Common myeloid progenitor, CD34-positive (primary cell): ENCODE data around the gene MAP4K2.

ENCODE experiments used
- CTCF ChIA-PET: fragments of 350-600 bp; sonication (Branson Sonifier 250); formaldehyde crosslinking; loops from one replicate; lab custom pipeline; 2021; ENCODE audit warnings: antibody characterized with exemption; lab: Charles Lee
- POLR2A ChIA-PET: fragments of 350-600 bp; sonication (Branson Sonifier 250); formaldehyde crosslinking; loops from one replicate; lab custom pipeline; 2021; ENCODE audit warnings: antibody characterized with exemption; lab: Charles Lee
- DNase-seq, 3 donors: peaks; one replicate each; pipeline versions ENCODE4 v3.0.0 to v3.0.0-alpha.2; 2013
- H3K27ac ChIP-seq, 2 experiments: 1 replicate in 1 of 2; 2 replicates in 1 of 2; pipeline ENCODE4 v1.7.0; 2013; ENCODE audit warnings: inconsistent platforms in 2 of 2, low read length in 2 of 2, mild to moderate bottlenecking in 2 of 2, low read depth in 1 of 2, moderate library complexity in 1 of 2; ENCODE audit not compliant: severe bottlenecking in 2 of 2, insufficient read depth in 1 of 2, poor library complexity in 1 of 2
- H3K27me3 ChIP-seq, 5 experiments: replicated peaks in 2 of 5; 1 replicate in 3 of 5; 2 replicates in 2 of 5; pipeline versions ENCODE4 v1.6.1 to v1.7.0; 2013; ENCODE audit warnings: low read length in 4 of 5, mild to moderate bottlenecking in 2 of 5, moderate library complexity in 2 of 5, inconsistent platforms in 1 of 5; ENCODE audit not compliant: insufficient read depth in 5 of 5, control insufficient read depth in 4 of 5
- H3K36me3 ChIP-seq, 4 experiments: 1 replicate in 2 of 4; 2 replicates in 2 of 4; pipeline versions ENCODE4 v1.6.1 to v1.7.0; 2013; ENCODE audit warnings: low read length in 3 of 4, control low read depth in 1 of 4, mild to moderate bottlenecking in 1 of 4; ENCODE audit not compliant: control insufficient read depth in 4 of 4, insufficient read depth in 4 of 4
- H3K4me1 ChIP-seq, 4 experiments: 1 replicate in 3 of 4; 2 replicates in 1 of 4; pipeline versions ENCODE4 v1.6.1 to v1.7.1; 2013; ENCODE audit warnings: low read length in 3 of 4, mild to moderate bottlenecking in 3 of 4, control low read depth in 1 of 4, inconsistent platforms in 1 of 4, moderate library complexity in 1 of 4; ENCODE audit not compliant: control insufficient read depth in 4 of 4, insufficient read depth in 4 of 4; ENCODE audit errors: control extremely low read depth in 1 of 4
- H3K4me3 ChIP-seq, 7 experiments: 1 replicate in 4 of 7; 2 replicates in 3 of 7; pipeline versions ENCODE4 v1.5.1 to v1.7.0; 2013; ENCODE audit warnings: mild to moderate bottlenecking in 7 of 7, low read length in 6 of 7, moderate library complexity in 6 of 7, inconsistent platforms in 2 of 7, low read depth in 2 of 7, control low read depth in 1 of 7; ENCODE audit not compliant: insufficient read depth in 4 of 7, control insufficient read depth in 1 of 7; ENCODE audit errors: extremely low read depth in 1 of 7
- H3K9me3 ChIP-seq, 5 experiments: 1 replicate in 4 of 5; 2 replicates in 1 of 5; pipeline versions ENCODE4 v1.6.1 to v1.7.1; 2013; ENCODE audit warnings: low read length in 4 of 5, mild to moderate bottlenecking in 2 of 5, inconsistent platforms in 1 of 5, low read depth in 1 of 5, moderate library complexity in 1 of 5; ENCODE audit not compliant: control insufficient read depth in 4 of 5, insufficient read depth in 2 of 5; ENCODE audit errors: control extremely low read depth in 1 of 5
- WGBS: methylation state at CpG from one replicate; pipeline ENCODE4 v1.1.5; 2013; ENCODE audit not compliant: insufficient coverage; 5-methylcytosine and 5-hydroxymethylcytosine counted together

Gene MAP4K2

DNA sequence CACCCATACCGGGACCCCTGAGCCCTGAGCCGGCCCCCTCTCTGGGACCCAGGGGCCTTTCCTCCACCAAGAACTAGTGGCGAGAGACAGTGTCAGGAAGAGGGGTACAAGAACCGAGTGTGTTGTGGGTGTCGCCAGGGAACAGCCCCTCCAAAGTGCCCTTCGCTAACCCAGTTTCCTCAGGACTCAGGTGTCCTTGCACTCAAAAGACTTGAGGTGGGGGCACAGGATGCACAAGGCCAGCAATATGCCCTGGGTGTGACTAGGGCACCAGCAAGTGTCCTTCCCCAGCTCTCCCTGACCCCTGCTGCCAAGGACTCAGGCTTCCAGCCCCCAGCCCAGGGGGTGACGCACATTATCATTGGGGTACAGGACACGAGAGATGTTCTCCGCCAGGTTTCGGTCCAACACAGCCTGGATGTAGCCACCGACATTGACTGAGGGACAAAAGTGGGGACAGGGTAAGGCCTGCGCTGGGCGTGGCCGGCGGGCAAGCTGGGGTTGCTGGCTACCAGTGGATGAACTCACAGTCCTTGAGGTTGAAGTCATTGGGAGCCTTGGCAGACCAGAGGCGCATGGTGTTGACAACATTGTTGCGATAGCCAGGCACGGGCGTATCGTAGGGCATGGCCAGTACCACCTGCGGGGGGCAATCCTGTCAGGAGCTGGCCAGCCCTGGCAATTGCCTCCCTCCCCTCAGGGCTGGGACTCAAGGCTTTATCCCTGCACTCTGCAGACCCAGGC is 47.9 kb downstream of the MAP4K2 start:
- no peaks in the 10 kb centered on the region for H3K27me3 ChIP-seq
- WGBS, result 98% methylated on average over 20 of the region's 21 CpGs
- H3K4me1 ChIP-seq, result peaks cover 0 to 14% (median 4%) of the 10 kb centered on the region in 4 experiments
- no peak for DNase-seq
- H3K27ac ChIP-seq, result no peak overlapping the region
- no peaks in the 10 kb centered on the region for H3K9me3 ChIP-seq
- CTCF ChIA-PET, result interaction anchor here (1.5 to 20.1 kb wide), 3 partner anchors 11 to 16 kb away, joined by 5 to 345 read pairs (median 6); partner anchors contain the start of gene RASGRP2
- POLR2A ChIA-PET, result interaction anchor here (1.5 kb wide), 1 partner anchor 10 kb away, joined by 8 read pairs; the partner anchor contains the start of gene RASGRP2
- H3K36me3 ChIP-seq, result no peaks in the 10 kb centered on the region
- H3K4me3 ChIP-seq, result no peak overlapping the region

DNA sequence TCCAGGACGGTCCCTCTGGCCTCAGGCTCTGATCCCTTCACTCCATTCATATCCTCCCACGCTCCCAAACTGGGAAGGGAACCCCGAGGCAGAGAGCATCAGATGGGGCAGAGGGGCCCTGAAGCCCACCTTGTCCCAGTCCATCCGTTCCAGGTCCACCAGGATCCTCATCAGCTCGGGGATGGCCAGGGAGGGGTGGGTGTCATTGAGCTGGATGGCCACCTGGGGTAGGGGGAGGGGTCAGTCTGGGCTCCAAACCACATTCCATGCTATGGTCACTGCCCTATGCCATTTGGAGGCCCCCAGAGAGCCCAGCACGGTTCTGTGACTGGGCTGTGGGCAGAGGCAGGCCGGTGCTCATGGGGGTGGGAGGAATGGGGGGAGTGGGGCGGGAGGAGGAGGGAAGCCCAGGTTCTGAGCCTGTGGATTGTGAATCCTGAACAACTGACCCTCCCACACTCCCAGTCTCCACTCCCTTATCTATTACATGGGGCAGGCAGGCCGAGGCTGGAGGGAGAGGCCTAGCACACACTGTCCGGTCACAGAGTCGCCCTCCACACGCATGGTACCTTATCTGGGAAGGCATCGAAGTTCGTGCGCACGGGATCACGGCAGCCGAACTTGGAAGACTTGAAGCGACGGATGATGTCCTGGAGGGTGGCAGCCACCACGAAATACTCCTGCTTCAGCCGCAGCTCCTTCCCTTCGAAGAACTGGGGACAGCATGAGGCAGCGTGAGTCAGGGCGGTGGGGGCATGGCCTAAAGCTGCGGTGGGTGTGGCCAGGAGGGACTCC is 48.7 kb downstream of the MAP4K2 start:
- no peak for DNase-seq
- H3K27ac ChIP-seq, result no peak overlapping the region
- WGBS, result 96% methylated on average over 22 of the region's 26 CpGs
- H3K4me3 ChIP-seq, result no peak overlapping the region
- no peaks in the 10 kb centered on the region for H3K27me3 ChIP-seq
- POLR2A ChIA-PET, result no interaction called here
- H3K4me1 ChIP-seq, result peaks cover 0 to 6% (median 1%) of the 10 kb centered on the region in 4 experiments
- H3K9me3 ChIP-seq, result no peaks in the 10 kb centered on the region
- no peaks in the 10 kb centered on the region for H3K36me3 ChIP-seq
- CTCF ChIA-PET, result interaction anchor here (1.1 to 20.1 kb wide), 3 partner anchors 8 to 13 kb away, joined by 3 to 345 read pairs (median 6); partner anchors contain the start of gene RASGRP2

DNA sequence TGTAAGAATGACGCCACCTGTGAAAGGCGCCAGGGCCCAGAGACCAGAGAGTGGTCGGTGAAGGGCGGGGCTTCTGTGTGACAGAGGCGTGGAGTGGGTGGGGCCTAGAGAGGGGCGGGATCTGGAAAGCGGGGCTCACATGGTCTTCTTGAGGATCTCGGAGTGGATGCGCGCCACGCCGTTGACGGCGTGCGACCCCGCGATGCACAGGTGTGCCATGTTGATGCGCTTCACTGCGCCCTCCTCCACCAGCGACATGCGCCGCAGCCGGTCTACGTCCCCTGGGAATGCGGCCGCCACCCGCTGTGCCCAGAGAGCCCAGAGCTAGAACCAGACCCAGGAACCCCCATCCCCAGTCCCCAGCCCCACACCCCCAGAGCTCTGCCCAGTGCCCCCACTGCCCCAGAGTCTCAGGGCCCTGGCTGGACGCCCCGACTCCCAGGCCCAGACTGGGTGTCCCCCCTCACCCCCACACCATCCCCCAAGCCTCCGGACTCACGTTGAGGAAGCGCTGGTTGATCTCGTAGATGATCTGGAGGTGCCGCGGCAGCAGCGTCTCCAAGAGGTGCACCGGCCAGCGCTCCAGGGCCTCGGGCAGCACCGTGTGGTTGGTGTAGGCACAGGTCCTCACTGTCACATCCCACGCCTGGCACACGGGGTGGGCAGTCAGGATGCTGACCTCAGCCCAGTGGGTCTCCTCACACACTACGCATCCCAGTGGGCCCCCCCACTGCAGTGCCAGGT is 49.5 kb downstream of the MAP4K2 start:
- peaks cover 0 to 4% (median 1%) of the 10 kb centered on the region in 4 experiments for H3K4me1 ChIP-seq
- no peaks in the 10 kb centered on the region for H3K36me3 ChIP-seq
- CTCF ChIA-PET, result interaction anchor here (1.1 to 20.1 kb wide), 4 partner anchors 9 to 10 kb away, joined by 3 to 345 read pairs (median 174); partner anchors contain the start of genes PYGM and RASGRP2
- no peak overlapping the region for H3K27ac ChIP-seq
- 98% methylated on average over 32 of the region's 43 CpGs for WGBS
- peak in 1 of 3 donors; percentile 27 for DNase-seq
- H3K4me3 ChIP-seq, result no peak overlapping the region
- POLR2A ChIA-PET, result interaction anchor here (2.0 kb wide), 1 partner anchor 11 kb away, joined by 9 read pairs; no protein-coding TSS in a partner anchor
- no peaks in the 10 kb centered on the region for H3K27me3 ChIP-seq
- H3K9me3 ChIP-seq, result no peaks in the 10 kb centered on the region

DNA sequence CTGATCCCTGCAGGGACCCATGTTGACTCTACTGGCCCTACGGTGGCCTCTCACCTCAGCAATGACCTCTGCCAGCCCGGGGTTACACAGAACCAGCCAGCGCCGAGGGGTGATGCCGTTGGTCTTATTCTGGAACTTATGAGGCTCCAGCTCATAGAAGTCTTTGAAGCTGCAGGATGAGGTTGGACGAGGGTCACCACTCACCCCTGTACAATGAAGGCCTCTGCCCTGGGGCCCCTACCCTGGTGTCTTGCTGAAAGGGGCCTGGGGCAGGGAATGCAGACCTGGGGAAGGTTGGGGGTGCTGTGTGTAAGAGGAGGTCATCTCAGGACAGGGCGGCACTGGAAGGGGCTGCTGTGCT is 50.0 kb downstream of the MAP4K2 start:
- H3K4me1 ChIP-seq, result peaks cover 0 to 4% (median 1%) of the 10 kb centered on the region in 4 experiments

DNA sequence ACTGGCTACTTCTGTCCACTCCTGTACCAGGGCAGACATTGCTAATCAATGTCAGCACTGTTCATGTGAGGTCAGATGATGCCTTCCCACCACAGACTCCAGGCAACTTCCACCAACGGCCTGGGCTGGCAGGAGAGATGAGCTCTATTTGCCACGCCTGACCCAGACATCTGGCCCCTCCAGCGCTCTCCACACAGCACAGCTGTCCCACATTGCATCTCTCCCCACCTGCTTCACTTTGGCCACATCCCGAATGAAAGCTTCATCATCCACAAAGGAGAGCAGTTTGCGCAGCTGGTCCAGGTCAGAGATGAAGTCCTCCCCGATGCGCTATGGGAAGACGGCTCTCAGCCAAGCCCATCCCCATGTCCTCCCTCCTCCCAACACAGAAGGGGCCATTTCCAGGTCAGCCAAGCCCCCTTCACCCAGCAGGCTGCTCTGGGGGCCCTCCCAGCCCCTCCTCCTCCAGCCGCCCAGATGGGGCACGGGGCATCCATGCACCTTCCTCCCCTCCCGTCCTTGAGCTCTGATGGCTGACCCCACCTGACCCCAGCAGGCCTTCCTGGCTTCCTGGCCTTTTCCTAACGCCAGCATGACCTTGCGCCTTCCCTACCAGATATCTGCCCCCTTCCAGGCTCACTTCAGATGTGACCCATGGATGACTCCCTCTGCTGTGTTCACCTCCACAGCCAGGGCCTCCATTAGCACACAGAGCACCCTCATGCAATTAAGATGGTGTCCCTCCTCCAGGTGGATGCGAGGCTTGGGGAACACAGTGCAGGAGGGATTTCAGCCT is 50.6 kb downstream of the MAP4K2 start:
- Histone ChIP-seq H3K36me3 (no peaks in the 10 kb centered on the region), H3K4me3 (no peak overlapping the region), H3K9me3 (no peaks in the 10 kb centered on the region), H3K4me1 (peaks cover 0 to 7% (median 1%) of the 10 kb centered on the region in 4 experiments), H3K27ac (no peak overlapping the region), H3K27me3 (no peaks in the 10 kb centered on the region)
- 97% methylated on average over 13 of the region's 14 CpGs for WGBS
- no peak for DNase-seq
- POLR2A ChIA-PET, result interaction anchor here (0.5 to 2.0 kb wide), 3 partner anchors 9 to 12 kb away, joined by 3 to 9 read pairs (median 9); partner anchors contain the start of gene RASGRP2
- CTCF ChIA-PET, result interaction anchor here (0.6 to 17.7 kb wide), 5 partner anchors 8 to 32 kb away, joined by 3 to 345 read pairs (median 3); partner anchors contain the start of gene PYGM

More for the DNA sequence above, 50.0 kb downstream of the MAP4K2 start:
- no peaks in the 10 kb centered on the region for H3K27me3 ChIP-seq
- 96% methylated on average over 7 of the region's 7 CpGs for WGBS
- no peak for DNase-seq
- H3K4me3 ChIP-seq, result no peak overlapping the region
- H3K27ac ChIP-seq, result no peak overlapping the region
- H3K36me3 ChIP-seq, result no peaks in the 10 kb centered on the region
- ChIA-PET POLR2A (interaction anchor here (1.4 to 2.0 kb wide), 2 partner anchors 9 to 12 kb away, joined by 9 read pairs; no protein-coding TSS in a partner anchor), CTCF (interaction anchor here (1.1 to 17.7 kb wide), 2 partner anchors 8 to 11 kb away, joined by 3 to 345 read pairs; partner anchors contain the start of gene PYGM)
- H3K9me3 ChIP-seq, result no peaks in the 10 kb centered on the region

DNA sequence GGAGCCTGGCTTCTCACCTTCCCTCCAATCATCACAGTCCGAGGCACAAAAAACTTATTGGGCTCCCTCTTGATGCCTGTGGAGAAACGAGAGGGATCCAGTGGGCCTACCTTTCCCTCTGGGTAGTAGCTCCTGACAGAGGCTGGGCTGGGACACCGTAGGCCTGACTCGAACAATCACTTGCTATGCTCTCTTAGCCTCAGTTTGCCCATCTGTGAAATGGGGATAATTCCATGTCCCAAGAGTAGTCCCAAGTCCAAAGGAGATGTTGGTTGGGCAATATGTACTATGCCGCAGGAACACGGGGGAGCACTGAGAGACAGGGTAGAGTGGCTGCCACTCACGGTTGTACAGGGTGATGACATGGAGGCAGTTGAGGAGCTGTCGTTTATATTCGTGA is 51.4 kb downstream of the MAP4K2 start:
- ChIA-PET POLR2A (interaction anchor here (0.5 to 2.0 kb wide), 3 partner anchors 8 to 13 kb away, joined by 3 to 9 read pairs (median 9); partner anchors contain the start of gene RASGRP2), CTCF (interaction anchor here (0.6 to 17.7 kb wide), 4 partner anchors 9 to 33 kb away, joined by 3 to 345 read pairs (median 6); partner anchors contain the start of gene PYGM)
- 92% methylated on average over 8 of the region's 9 CpGs for WGBS
- Histone ChIP-seq H3K4me1 (peaks cover 0 to 15% (median 6%) of the 10 kb centered on the region in 4 experiments), H3K4me3 (no peak overlapping the region), H3K9me3 (no peaks in the 10 kb centered on the region), H3K36me3 (no peaks in the 10 kb centered on the region), H3K27me3 (no peaks in the 10 kb centered on the region), H3K27ac (no peak overlapping the region)
- no peak for DNase-seq
